Adrenal gland (tissue), 12 donors: ENCODE results near the gene DMPK. TPM values are rescaled to one million over a fixed set of nuclear protein-coding genes. Genes with fewer than 3 reads are reported as not detected.

Experiments
- DNase-seq, 7 donors: peaks; one replicate each; pipeline ENCODE4 v3.0.0-alpha.2; 2019 to 2020
- H3K27ac ChIP-seq, 5 donors: fragments of 200-600 bp; sonication (generic) in 4 of 5; 1 replicate in 3 of 5; 2 replicates in 2 of 5; pipeline versions ENCODE4 v1.5.1 to v1.8.0; 2016 to 2020; ENCODE audit warnings: mild to moderate bottlenecking in 1 of 5
- H3K27me3 ChIP-seq: fragments of 200-600 bp; 2 replicates; pipeline ENCODE4 v1.8.0; 2021
- H3K36me3 ChIP-seq, 2 donors: fragments of 200-600 bp; replicated peaks in 1 of 2; 1 replicate in 1 of 2; 2 replicates in 1 of 2; pipeline versions ENCODE4 v1.5.1 to v1.8.0; 2018 to 2022
- H3K4me1 ChIP-seq, 2 donors: fragments of 200-600 bp; replicated peaks in 1 of 2; 1 replicate in 1 of 2; 2 replicates in 1 of 2; pipeline versions ENCODE4 v1.5.1 to v1.8.0; 2018 to 2021
- H3K4me3 ChIP-seq, 4 donors: fragments of 200-600 bp; sonication (generic) in 3 of 4; one replicate each; pipeline ENCODE4 v1.5.1; 2016 to 2018
- H3K9me3 ChIP-seq, 3 donors: fragments of 200-600 bp; sonication (generic) in 1 of 3; replicated peaks in 1 of 3; 1 replicate in 2 of 3; 2 replicates in 1 of 3; pipeline versions ENCODE4 v1.5.1 to v1.8.0; 2016 to 2021
- CTCF ChIP-seq, 6 experiments: fragments of 450-650 bp in 4 of 6; fragments of 200-600 bp in 2 of 6; sonication (generic) in 1 of 6; IDR thresholded peaks; 1 replicate in 5 of 6; 2 replicates in 1 of 6; pipeline versions ENCODE4 v1.5.1 to v1.8.0; 2016 to 2021; ENCODE audit warnings: antibody characterized with exemption in 6 of 6, mild to moderate bottlenecking in 2 of 6, moderate library complexity in 1 of 6
- POLR2A ChIP-seq, 2 donors: fragments of 450-650 bp; IDR thresholded peaks; one replicate each; pipeline ENCODE4 v1.6.1; 2017; ENCODE audit warnings: antibody characterized with exemption in 2 of 2, mild to moderate bottlenecking in 2 of 2, moderate library complexity in 1 of 2
- WGBS, 4 donors: extraction: QIAGEN DNeasy Blood & Tissue Kit in 2 of 4; methylation state at CpG; one replicate each; pipeline versions ENCODE4 v1.1.5 to v1.1.7; 2013 to 2017; 5-methylcytosine and 5-hydroxymethylcytosine counted together
- intact Hi-C, 2 donors: fragments of 100-400 bp; cut with DNase I; formaldehyde crosslinking; loops; one replicate each; pipeline versions ENCODE4 v1.14.1 to v1.15.0; 2022 to 2023
- polyA plus RNA-seq, 3 donors: library from polyadenylated mRNA; stranded (reverse); fragments of 200-250 nt in 2 of 3; fragments of 350-450 nt in 1 of 3; fragmentation: Illumina TruSeq in 1 of 3; extraction: RNeasy Lipid Tissue Mini Kit (QIAGEN cat#74804) in 1 of 3; gene quantifications; one replicate each; pipeline ENCODE4 v1.2.3, GENCODE V29; 2013 to 2014
- total RNA-seq, 9 donors: library from RNA; depleted of rRNA in 4 of 9; stranded (reverse); fragments of >200 nt in 4 of 9; fragments of 120-200 nt in 1 of 9; fragmentation: NEBNext Ultra II Directional in 1 of 9; extraction: Animal tissue kit (Norgen Biotek cat#: 25700) in 1 of 9; gene quantifications; one replicate each; pipeline versions ENCODE4 v1.1.0 to v1.2.4, GENCODE V29; 2013 to 2023
- donor health status: healthy with polysubstance abuse.
- donor health status: Bipolar disorder and iron deficiency.
- donor health status: DM: yes; HTN: yes; CAD: no.
- donor health status: DM: no; HTN: no; CAD: no.
- donor health status: DM: no; HTN: no; CAD: no.
- donor health status: DM: yes; HTN: yes; CAD: no.

DMPK gene
- total and polyA plus RNA-seq, 12 donors: 76.8 to 748 (median 129) TPM

DNA sequence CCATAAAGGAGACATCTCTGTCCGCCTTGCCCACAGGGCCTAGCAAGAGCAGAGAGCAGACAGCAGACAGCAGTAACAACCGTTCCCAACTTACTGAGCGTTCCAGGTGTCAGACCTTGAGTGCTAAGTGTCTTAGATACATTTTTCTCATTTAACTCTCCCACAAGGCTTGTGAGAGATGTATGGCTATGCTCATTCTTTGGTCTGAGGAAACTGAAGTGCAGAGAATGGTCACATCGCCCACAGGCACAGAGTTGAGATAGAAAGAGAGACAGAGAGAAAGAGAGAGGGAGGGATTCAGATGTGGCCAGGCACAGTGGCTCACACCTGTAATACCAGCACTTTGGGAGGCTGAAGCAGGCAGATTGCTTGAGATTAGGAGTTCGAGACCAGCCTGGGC lies 34.8 kb downstream of the DMPK start:
- no peak overlapping the region for H3K27ac ChIP-seq
- H3K4me3 ChIP-seq: no peak overlapping the region
- intact Hi-C loops: no loop called here
- H3K4me1 ChIP-seq: no peaks in the 10 kb centered on the region
- 76 to 86% (median 82%) methylated on average over 5 of the region's 5 CpGs for WGBS, 4 donors
- no peaks in the 10 kb centered on the region for H3K36me3 ChIP-seq
- no peak for TF ChIP-seq POLR2A (IDR thresholded peaks at IDR 0.05)
- TF ChIP-seq CTCF (IDR thresholded peaks at IDR 0.05): no peak
- no peak for DNase-seq
- H3K27me3 ChIP-seq: no peaks in the 10 kb centered on the region
- H3K9me3 ChIP-seq: no peaks in the 10 kb centered on the region

DNA sequence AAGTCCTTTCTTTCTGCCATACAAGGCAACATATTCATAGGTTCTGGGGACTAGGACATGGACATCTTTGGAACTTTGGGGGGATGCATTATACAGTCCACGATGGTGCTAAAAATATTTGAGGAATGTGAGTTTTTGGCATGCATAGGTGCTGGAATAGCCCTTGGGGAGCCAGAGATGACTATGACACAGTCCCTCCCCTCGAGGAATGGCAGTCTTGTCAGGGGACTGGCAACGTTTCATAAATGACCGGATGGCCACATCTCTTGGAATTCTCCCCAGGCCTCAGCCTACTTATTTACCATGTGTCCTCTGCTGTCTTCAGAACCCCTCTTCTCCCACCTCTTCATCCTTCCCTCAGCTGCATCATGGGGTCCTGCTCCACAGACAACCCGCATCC lies 35.4 kb downstream of the DMPK start:
- no peak overlapping the region for H3K4me3 ChIP-seq
- TF ChIP-seq POLR2A (IDR thresholded peaks at IDR 0.05): no peak
- TF ChIP-seq CTCF (IDR thresholded peaks at IDR 0.05): no peak
- no peak overlapping the region for H3K27ac ChIP-seq
- no peaks in the 10 kb centered on the region for H3K36me3 ChIP-seq
- DNase-seq: no peak
- intact Hi-C loops: no loop called here
- no peaks in the 10 kb centered on the region for H3K27me3 ChIP-seq
- no peaks in the 10 kb centered on the region for H3K4me1 ChIP-seq
- whole genome bisulfite sequencing, 4 donors: 66 to 85% (median 74%) methylated on average over 5 of the region's 5 CpGs
- no peaks in the 10 kb centered on the region for H3K9me3 ChIP-seq

DNA sequence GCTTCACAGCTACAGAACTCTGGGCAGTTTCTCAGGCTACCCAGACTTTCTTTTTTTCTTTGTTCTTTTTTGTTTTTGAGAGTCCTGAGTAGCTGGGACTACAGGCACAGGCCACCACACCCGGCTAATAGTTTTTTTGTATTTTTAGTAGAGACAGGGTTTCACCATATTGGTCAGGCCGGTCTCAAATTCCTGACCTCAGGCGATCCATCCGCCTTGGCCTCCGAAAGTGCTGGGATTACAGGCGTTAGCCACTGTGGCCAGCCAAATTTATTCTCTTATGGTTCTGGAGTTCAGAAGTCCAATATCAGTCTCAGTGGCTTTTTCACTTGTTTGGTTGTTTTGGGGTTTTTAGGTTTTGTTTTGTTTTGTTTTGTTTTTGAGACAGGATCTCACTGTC lies 36.7 kb downstream of the DMPK start:
- no peak for TF ChIP-seq CTCF (IDR thresholded peaks at IDR 0.05)
- TF ChIP-seq POLR2A (IDR thresholded peaks at IDR 0.05): no peak
- Histone ChIP-seq H3K9me3 (no peaks in the 10 kb centered on the region), H3K36me3 (no peaks in the 10 kb centered on the region), H3K4me3 (no peak overlapping the region), H3K27ac (no peak overlapping the region), H3K27me3 (no peaks in the 10 kb centered on the region), H3K4me1 (no peaks in the 10 kb centered on the region)
- intact Hi-C loops: no loop called here
- WGBS, 4 donors: 90% methylated on average over 6 of the region's 6 CpGs
- no peak for DNase-seq

- 70 to 77% (median 75%) methylated on average over 4 of the region's 4 CpGs for WGBS, 4 donors
- H3K27ac ChIP-seq: no peak overlapping the region
- no peak for TF ChIP-seq POLR2A (IDR thresholded peaks at IDR 0.05)
- no peak for TF ChIP-seq CTCF (IDR thresholded peaks at IDR 0.05)
- no peak for DNase-seq
- no peaks in the 10 kb centered on the region for H3K27me3 ChIP-seq
- no peaks in the 10 kb centered on the region for H3K36me3 ChIP-seq
- intact Hi-C loops: no loop called here
- no peaks in the 10 kb centered on the region for H3K4me1 ChIP-seq
- no peaks in the 10 kb centered on the region for H3K9me3 ChIP-seq
- no peak overlapping the region for H3K4me3 ChIP-seq
Observed at GRCh38 chr19:45742969-45743368, 39.3 kb downstream of the DMPK start.
